HepG2 (cell line): ENCODE results near the gene L1CAM. TPM values are rescaled to one million over a fixed set of nuclear protein-coding genes. Genes with fewer than 3 reads are reported as not detected.

ENCODE experiments used
- ATAC-seq: fragments of 200-7000 bp; cut with Tn5 transposase; 3 replicates; pipeline ENCODE4 v1.9.1; 2020; ENCODE audit warnings: mild to moderate bottlenecking, moderate library complexity
- BruUV-seq: library from RNA; stranded (reverse); fragments of 400-500 nt; replicated peaks from 2 replicates; lab custom pipeline; 2021; lab: Mats Ljungman, UMichigan
- CTCF ChIA-PET: fragments of 300-600 bp; formaldehyde crosslinking; extraction: SDS; loops from one replicate; lab custom pipeline; 2021; ENCODE audit warnings: low total read pairs, inconsistent platforms, low intra/inter-chr PET ratio; lab: Yijun Ruan, JAX
- POLR2A ChIA-PET: fragments of 350-600 bp; sonication (Branson Sonifier 250); formaldehyde crosslinking; loops from one replicate; lab custom pipeline; 2020; ENCODE audit warnings: antibody characterized with exemption, inconsistent platforms; lab: Yijun Ruan, JAX
- DNase-seq: peaks from one replicate; pipeline ENCODE4 v3.0.0-alpha.2; 2015; ENCODE audit warnings: low spot score
- FAIRE-seq: peaks from 3 replicates; lab custom pipeline; 2011; peaks lifted over from hg19 to GRCh38; lab: Jason Lieb, UNC
- H2AFZ ChIP-seq: one replicate; pipeline ENCODE4 v1.6.1; 2011; ENCODE audit warnings: low read length, inconsistent platforms
- H3K27ac ChIP-seq: fragments of 300-600 bp; 3 replicates; pipeline ENCODE4 v1.8.0; 2011; ENCODE audit warnings: mixed run types, mild to moderate bottlenecking, mixed read lengths, low read length, inconsistent platforms; ENCODE audit not compliant: insufficient read depth; ENCODE audit errors: extremely low read length
- H3K27me3 ChIP-seq, 2 experiments: fragments of 200-600 bp in 1 of 2; 2 replicates in 1 of 2; 3 replicates in 1 of 2; pipeline versions ENCODE4 v1.6.0 to v1.8.0; 2011; ENCODE audit warnings: low read length in 2 of 2, mild to moderate bottlenecking in 2 of 2, moderate library complexity in 2 of 2, inconsistent platforms in 1 of 2; ENCODE audit not compliant: insufficient read depth in 2 of 2, control insufficient read depth in 1 of 2
- H3K36me3 ChIP-seq, 2 experiments: fragments of 200-600 bp in 1 of 2; replicated peaks in 1 of 2; 2 replicates in 1 of 2; 3 replicates in 1 of 2; pipeline versions ENCODE4 v1.5.1 to v1.8.0; 2011; ENCODE audit warnings: low read length in 2 of 2, inconsistent platforms in 1 of 2; ENCODE audit not compliant: insufficient read depth in 2 of 2, control insufficient read depth in 1 of 2
- H3K4me1 ChIP-seq: 2 replicates; pipeline ENCODE4 v1.5.1; 2012; ENCODE audit warnings: low read length, inconsistent platforms; ENCODE audit not compliant: insufficient read depth
- H3K4me2 ChIP-seq: 2 replicates; pipeline ENCODE4 v1.6.0; 2011; ENCODE audit warnings: low read depth, low read length, inconsistent platforms
- H3K4me3 ChIP-seq, 3 experiments: fragments of 200-600 bp in 1 of 3; sonication (generic), shearing (Covaris generic) in 1 of 3; replicated peaks in 1 of 3; 2 replicates each; pipeline ENCODE4 v1.5.1; 2011 to 2016; ENCODE audit warnings: low read length in 3 of 3, inconsistent platforms in 2 of 3, low read depth in 2 of 3, mild to moderate bottlenecking in 2 of 3, control low read depth in 1 of 3, mixed read lengths in 1 of 3; ENCODE audit not compliant: insufficient read depth in 1 of 3
- H3K79me2 ChIP-seq: one replicate; pipeline ENCODE4 v1.6.1; 2011; ENCODE audit warnings: low read length, inconsistent platforms; ENCODE audit not compliant: insufficient read depth
- H3K9ac ChIP-seq: 2 replicates; pipeline ENCODE4 v1.6.0; 2011; ENCODE audit warnings: mild to moderate bottlenecking, low read depth, low read length, inconsistent platforms; ENCODE audit not compliant: insufficient read depth
- H3K9me3 ChIP-seq: 2 replicates; pipeline ENCODE4 v1.5.1; 2012; ENCODE audit warnings: mild to moderate bottlenecking, low read length
- H4K20me1 ChIP-seq: 2 replicates; pipeline ENCODE4 v1.6.0; 2011; ENCODE audit warnings: inconsistent platforms, mild to moderate bottlenecking, low read length, moderate library complexity; ENCODE audit not compliant: insufficient read depth
- CREBL2 ChIP-seq: sonication (generic); formaldehyde crosslinking; IDR thresholded peaks from 2 replicates; pipeline ENCODE4 v1.8.1; 2023; ENCODE audit warnings: missing genetic modification reagents, mild to moderate bottlenecking, borderline replicate concordance
- FOXJ3 ChIP-seq: sonication (generic); formaldehyde crosslinking; IDR thresholded peaks from 2 replicates; pipeline ENCODE4 v1.4.0; 2020; ENCODE audit warnings: missing genetic modification reagents, mild to moderate bottlenecking, borderline replicate concordance
- FOXP4 ChIP-seq: sonication (generic); formaldehyde crosslinking; IDR thresholded peaks from 2 replicates; pipeline ENCODE4 v1.4.0; 2020; ENCODE audit warnings: missing genetic modification reagents
- MAFF ChIP-seq: IDR thresholded peaks from 2 replicates; pipeline ENCODE4 v1.6.1; 2011; ENCODE audit warnings: low read depth, low read length, improper control_type of control experiment
- MAFK ChIP-seq, 2 experiments: IDR thresholded peaks in 1 of 2; conservative IDR thresholded peaks in 1 of 2; 2 replicates each; pipeline ENCODE4 v1.6.1; 2011; ENCODE audit warnings: improper control_type of control experiment in 2 of 2, low read length in 2 of 2
- MED1 ChIP-seq: sonication (generic); formaldehyde crosslinking; IDR thresholded peaks from 2 replicates; pipeline ENCODE4 v1.4.0; 2020; ENCODE audit warnings: missing genetic modification reagents
- MXI1 ChIP-seq: IDR thresholded peaks from 3 replicates; pipeline ENCODE4 v1.6.1; 2012; ENCODE audit warnings: low read depth, low read length, inconsistent platforms, borderline replicate concordance
- SRSF1 ChIP-seq: fragments of 200-400 bp; formaldehyde crosslinking; optimal IDR thresholded peaks from 2 replicates; pipeline ENCODE3; 2017; ENCODE audit warnings: mild to moderate bottlenecking, low read depth, low read length, moderate library complexity
- SRSF4 ChIP-seq: fragments of 200-400 bp; formaldehyde crosslinking; IDR thresholded peaks from one replicate; pipeline ENCODE4 v1.6.1; 2018; ENCODE audit warnings: mild to moderate bottlenecking, low read depth, low read length, moderate library complexity; ENCODE audit not compliant: poor library complexity, severe bottlenecking
- TAF15 ChIP-seq: fragments of 200-400 bp; formaldehyde crosslinking; IDR thresholded peaks from one replicate; pipeline ENCODE4 v1.6.1; 2018; ENCODE audit warnings: mild to moderate bottlenecking, low read depth, low read length; ENCODE audit not compliant: poor library complexity, severe bottlenecking
- ZNF160 ChIP-seq: sonication (generic); formaldehyde crosslinking; IDR thresholded peaks from 2 replicates; pipeline ENCODE4 v1.8.0; 2022; ENCODE audit warnings: mild to moderate bottlenecking, inconsistent platforms, missing genetic modification reagents
- ZNF205 ChIP-seq: IDR thresholded peaks from 2 replicates; pipeline ENCODE4 v1.6.1; 2018; ENCODE audit warnings: missing biosample characterization, missing genetic modification reagents
- ZNF383 ChIP-seq: sonication (generic); formaldehyde crosslinking; IDR thresholded peaks from 2 replicates; pipeline ENCODE4 v1.4.0; 2020; ENCODE audit warnings: missing genetic modification reagents, mild to moderate bottlenecking, borderline replicate concordance
- ZNF614 ChIP-seq: IDR thresholded peaks from 2 replicates; pipeline ENCODE4 v1.6.1; 2018; ENCODE audit warnings: missing biosample characterization, missing genetic modification reagents, inconsistent platforms, borderline replicate concordance
- ZNF782 ChIP-seq: sonication (generic); formaldehyde crosslinking; IDR thresholded peaks from 2 replicates; pipeline ENCODE4 v1.4.0; 2020; ENCODE audit warnings: missing genetic modification reagents, mild to moderate bottlenecking, borderline replicate concordance
- WGBS: methylation state at CpG from one replicate; pipeline ENCODE4 v1.1.6; 2017; ENCODE audit warnings: low lambda C conversion rate; 5-methylcytosine and 5-hydroxymethylcytosine counted together
- in situ Hi-C: cut with HindIII; loops from 2 replicates; pipeline ENCODE4 v1.10.0; 2017; ENCODE audit warnings: low pct_unique_long_range_greater_than_20kb; ENCODE audit not compliant: extremely low pct_ligation_motif_present
- intact Hi-C: fragments of 100-400 bp; cut with micrococcal nuclease; formaldehyde crosslinking; loops from one replicate; pipeline ENCODE4 v1.10.0; 2022; ENCODE audit not compliant: unreplicated experiment
- polyA plus RNA-seq, 8 experiments: library from polyadenylated mRNA; depleted of rRNA in 3 of 8; stranded (reverse) in 7 of 8; unstranded in 1 of 8; fragments of >200 nt; fragmentation: Illumina TruSeq in 4 of 8; extraction: Trizol in 4 of 8; gene quantifications; 2 replicates each; pipeline versions ENCODE4 v1.2.1 to v1.2.3, GENCODE V29; 2011 to 2016; ENCODE audit warnings: low read depth in 4 of 8, missing spikeins in 1 of 8, mixed read lengths in 1 of 8; ENCODE audit not compliant: insufficient read depth in 1 of 8
- total RNA-seq, 5 experiments: library from RNA; depleted of rRNA; stranded (reverse); fragments of >200 nt; fragmentation: Illumina TruSeq; extraction: Trizol; gene quantifications; 2 replicates each; pipeline ENCODE4 v1.2.3, GENCODE V29; 2016; ENCODE audit warnings: low read depth in 1 of 5
- TF ChIP-seq, protein P1 (sequence below): sonication (generic); formaldehyde crosslinking; IDR thresholded peaks from 2 replicates; pipeline ENCODE4 v1.4.0; 2020; ENCODE audit warnings: mild to moderate bottlenecking, low read depth, missing genetic modification reagents

L1CAM gene
- total and polyA plus RNA-seq, 2 of the 13 experiments (the other 11 are each of a cell fraction or from before 2014, with no cell fraction given): 1.4 to 2.0 TPM

DNA sequence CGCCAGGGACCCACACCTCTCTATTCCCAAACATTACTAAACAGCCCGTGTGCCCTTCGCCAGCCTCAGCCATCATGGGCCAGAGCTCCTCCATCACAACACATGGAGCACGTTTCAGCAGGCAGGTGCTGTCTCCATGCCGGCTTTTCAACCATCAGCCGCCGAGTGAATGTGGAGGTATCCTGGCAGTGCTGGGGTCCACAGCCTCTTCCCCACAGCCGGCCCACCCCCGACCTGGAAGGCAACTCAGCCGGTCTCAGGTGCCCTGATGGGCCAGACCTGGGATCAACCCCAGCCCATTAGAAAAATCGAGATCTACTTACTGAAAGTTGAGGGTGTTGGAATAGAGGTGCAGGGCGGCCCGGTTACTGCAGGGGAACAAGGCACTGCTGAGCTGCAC lies 45.8 kb upstream of the L1CAM start (continued):
- TF ChIP-seq FOXP4 (CRISPR knock-in tag): no peak

DNA sequence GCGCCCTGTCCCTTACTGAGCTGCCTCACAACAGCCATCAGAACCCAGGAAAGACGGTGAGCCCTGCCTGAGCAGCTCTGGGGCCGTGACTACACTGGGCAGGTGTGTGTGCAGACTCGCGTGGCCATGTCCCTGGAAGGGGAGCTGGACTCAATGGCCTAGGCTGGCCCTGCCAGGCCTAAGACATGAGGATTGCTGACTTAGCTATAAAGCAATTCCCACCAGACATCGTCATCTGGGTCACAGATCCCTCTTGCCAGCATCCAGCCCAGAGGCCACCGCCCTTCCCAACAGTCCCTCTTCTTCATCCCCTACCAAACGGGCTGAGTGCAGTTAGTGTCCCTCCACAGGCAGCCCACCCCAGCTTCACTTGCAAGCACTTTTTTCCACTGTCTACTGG lies 45.2 kb upstream of the L1CAM start:
- TF ChIP-seq ZNF160 (CRISPR knock-in tag) (no peak), FOXJ3 (no peak), TAF15 (no peak), MXI1 (no peak), MAFF (peak; percentile 63), ZNF205 (CRISPR knock-in tag) (no peak), ZNF614 (CRISPR knock-in tag) (no peak), MED1 (no peak), CREBL2 (CRISPR knock-in tag) (no peak), ZNF383 (CRISPR knock-in tag) (no peak), SRSF1 (no peak), SRSF4 (no peak), MAFK (conservative IDR thresholded peaks at IDR 0.05 in 1 of 2, IDR thresholded peaks at IDR 0.05 in 1 of 2; ENCODE audit: low read length in 2 of 2) (peak; percentile 60 to 75; a peak in 3 of 4 replicates), ZNF782 (CRISPR knock-in tag) (no peak)
- TF ChIP-seq, protein P1, sequence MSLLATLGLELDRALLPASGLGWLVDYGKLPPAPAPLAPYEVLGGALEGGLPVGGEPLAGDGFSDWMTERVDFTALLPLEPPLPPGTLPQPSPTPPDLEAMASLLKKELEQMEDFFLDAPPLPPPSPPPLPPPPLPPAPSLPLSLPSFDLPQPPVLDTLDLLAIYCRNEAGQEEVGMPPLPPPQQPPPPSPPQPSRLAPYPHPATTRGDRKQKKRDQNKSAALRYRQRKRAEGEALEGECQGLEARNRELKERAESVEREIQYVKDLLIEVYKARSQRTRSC (CRISPR knock-in tag): no peak
- in situ Hi-C loops: no loop called here
- FAIRE-seq: no peak

More for the DNA sequence above, 45.2 kb upstream of the L1CAM start:
- ChIA-PET CTCF (no interaction called here), POLR2A (no interaction called here)
- no peak for DNase-seq
- Histone ChIP-seq H3K9ac (no peak overlapping the region), H4K20me1 (no peaks in the 10 kb centered on the region), H3K36me3 (peaks cover 1 to 8% of the 10 kb centered on the region in 2 experiments; a peak in 1 of 5 replicates), H2AFZ (no peak overlapping the region), H3K4me3 (no peak overlapping the region), H3K27ac (no peak overlapping the region), H3K79me2 (peaks cover 9% of the 10 kb centered on the region), H3K4me1 (peaks cover 29% of the 10 kb centered on the region), H3K9me3 (no peaks in the 10 kb centered on the region), H3K27me3 (no peaks in the 10 kb centered on the region), H3K4me2 (no peak overlapping the region)
- no TSS peak for BruUV-seq
- 93% methylated on average over 4 of the region's 8 CpGs for WGBS
- intact Hi-C loops: no loop called here
- no peak for ATAC-seq
